GM19099 (cell line): ENCODE data around the gene NSMF.

Experiments
- POLR2A ChIP-seq: IDR thresholded peaks from 3 replicates; pipeline ENCODE4 v1.6.1; 2011; ENCODE audit warnings: low read depth; ENCODE audit not compliant: insufficient read length; ENCODE audit errors: extremely low read depth

NSMF gene

DNA sequence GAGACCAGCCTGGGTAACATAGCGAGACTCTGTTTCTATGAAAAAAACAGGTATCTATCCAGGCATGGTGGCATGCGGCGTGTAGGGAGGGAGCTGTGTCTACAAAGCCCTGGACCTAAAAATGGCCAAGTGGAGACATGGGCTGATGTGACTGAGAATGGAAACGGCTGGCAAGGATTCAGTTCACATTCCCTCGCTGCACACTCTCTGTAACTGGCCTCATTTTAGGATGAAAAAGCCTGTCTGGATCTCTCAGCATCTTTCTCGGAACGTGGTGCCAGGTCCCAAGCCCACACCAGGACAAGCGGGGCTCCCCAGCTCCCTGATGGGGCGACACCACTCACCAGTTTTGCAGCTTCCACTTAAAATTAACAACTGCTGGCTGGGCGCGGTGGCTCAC is 49.6 kb downstream of the NSMF start:
- TF ChIP-seq POLR2A = no peak

DNA sequence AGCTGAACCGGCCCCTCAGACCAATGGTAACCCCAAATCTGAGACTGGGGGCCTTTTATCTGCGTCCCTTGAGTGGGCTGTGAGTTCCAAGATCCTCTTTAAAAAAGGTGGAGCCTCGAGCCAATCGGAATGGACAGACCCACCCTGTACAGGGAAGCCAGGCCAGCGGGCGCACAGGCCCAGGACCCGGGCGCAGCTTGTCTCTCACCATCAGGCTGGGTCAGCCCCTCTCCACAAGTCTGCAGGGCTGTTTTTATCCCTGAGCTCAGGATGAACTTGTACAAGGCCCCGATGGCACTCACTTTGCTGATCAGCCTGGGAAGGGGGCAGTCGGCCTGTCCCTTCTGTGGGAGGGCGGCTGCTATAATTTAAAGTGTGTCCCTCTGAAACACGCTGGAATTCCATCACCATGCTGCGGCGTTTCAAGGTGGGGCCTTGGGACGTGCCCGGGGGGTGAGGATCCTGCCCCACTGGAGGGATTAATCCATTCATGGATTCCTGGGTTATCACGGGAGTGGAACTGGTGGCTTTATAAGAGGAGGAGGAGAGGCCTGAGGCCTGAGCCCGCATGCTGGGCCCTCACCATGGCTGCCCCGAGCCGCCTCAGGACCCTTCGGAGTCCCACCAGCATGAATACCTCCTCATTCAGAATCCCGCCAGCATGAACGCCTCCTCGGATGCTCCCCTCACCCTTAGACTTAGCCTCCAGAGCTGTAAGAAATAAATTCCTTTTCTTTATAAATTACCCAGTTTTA is 50.3 kb downstream of the NSMF start:
- TF ChIP-seq POLR2A = no peak

DNA sequence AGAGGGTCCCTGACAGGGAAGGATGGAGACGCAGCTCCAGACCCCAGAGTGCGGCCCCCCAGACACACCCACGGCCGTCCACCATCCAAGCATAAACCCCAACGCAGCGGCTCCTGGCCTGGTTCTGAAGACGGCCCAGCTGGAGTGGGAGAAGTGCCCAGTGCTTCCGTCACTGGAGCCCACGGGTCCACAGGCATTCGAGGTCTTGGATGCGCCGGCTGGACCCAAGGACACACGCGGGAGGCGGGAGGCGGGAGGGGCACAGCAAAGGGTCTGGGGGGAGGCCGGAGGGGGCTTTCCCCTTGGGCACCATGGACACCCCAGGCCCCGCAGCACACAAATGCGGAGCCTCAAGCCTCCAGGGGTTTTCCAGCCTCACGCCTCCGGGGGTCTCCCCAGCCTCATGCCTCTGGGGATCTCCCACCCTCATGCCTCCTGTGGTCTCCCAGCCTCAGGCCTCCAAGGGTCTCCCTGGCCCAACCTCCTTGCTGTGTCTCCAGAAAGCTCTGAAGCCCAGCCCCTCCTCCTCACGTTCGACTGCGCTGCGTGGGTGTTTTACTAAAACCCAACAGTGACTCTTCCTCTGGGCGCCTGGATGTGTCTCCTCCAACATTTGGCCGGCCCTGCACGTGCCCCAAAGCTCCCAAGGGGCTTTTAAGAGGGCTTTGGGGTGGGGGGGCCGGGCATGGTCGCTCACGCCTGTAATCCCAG is 51.4 kb downstream of the NSMF start:
- no peak for TF ChIP-seq POLR2A

DNA sequence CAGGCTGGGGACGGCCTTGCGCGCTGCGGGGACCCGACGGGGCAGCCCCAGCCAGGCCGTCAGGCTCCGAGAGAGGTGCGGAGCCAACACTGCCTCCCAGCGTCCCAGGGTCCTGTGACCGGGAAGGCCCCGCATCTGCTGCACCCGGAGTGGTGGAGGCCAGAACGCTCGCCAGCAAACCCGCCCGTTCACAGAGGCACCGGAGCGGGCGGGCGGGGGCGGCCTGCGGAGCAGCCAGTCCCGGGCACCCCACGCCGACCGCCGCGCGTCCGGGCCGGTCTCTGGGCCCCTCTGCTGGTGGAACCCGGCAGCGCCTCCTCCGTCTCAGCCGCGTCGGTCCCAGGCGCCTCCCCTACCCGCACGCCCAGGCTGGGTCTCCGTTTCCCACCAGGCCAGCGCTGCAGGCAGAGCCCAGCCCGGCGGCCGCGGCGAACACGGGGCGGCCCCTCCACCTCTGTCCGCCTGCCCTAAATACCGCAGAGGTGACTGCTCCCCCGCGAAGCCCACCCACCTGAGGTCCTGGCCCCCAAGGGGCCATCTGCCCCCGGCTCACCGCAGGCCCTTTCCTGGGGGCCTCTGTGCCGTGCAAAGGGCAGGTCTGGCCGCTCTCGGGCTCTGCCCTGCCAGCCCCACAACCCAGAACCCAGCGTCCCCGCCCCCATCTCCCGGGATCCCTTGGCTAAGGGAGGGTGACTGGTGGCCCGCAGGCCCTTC is 52.1 kb downstream of the NSMF start:
- TF ChIP-seq POLR2A = no peak

DNA sequence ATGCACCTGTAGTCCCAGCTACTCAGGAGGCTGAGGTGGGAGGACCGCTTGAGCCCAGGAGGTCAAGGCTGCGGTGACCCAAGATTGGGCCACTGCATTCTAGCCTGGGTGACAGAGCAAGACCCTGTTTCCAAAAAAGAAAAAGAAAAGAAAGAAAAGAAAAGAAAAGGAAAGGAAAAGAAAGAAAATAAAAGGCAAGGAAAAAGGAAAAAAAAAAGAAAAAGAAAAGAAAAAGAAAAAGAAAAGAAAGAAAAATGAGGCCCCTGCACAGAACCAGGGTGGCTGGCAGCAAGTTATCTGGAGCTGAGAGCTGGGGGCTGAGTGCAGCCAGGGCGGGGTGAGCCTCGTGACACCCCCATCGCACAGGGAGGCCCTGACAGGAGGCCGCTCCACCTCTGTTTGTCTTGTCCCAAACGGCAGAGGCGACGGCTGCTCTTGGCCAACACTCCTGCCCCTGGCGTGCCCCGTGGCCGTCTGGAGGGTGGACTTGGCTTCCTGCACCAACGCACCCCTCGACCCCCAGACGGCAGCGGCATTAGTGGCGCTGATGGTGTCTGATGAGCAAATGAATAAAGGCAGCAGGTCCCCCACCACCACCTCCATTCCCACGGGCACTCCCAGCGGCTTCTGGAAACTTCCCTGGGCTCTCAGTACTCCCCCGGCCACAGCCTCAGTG is 52.9 kb downstream of the NSMF start:
- no peak for TF ChIP-seq POLR2A

DNA sequence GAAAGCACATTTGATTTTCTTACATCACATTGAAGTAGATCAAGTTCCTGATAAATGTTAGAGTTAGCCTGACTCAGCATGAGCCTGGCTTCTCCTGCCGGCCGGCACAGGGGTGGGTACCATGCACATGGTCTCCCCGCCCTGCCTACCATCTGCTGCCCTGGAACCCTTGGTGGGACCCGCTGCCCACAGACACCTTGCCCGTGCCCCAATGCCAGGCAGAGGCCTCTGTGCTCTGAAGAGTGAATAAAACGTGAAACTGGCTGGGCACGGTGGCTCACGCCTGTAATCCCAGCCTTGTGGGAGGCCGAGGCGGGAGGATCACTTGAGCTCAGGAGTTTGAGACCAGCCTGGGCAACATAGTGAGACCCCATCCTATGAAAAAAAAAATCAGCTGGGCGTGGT is 53.5 kb downstream of the NSMF start:
- TF ChIP-seq POLR2A = no peak

DNA sequence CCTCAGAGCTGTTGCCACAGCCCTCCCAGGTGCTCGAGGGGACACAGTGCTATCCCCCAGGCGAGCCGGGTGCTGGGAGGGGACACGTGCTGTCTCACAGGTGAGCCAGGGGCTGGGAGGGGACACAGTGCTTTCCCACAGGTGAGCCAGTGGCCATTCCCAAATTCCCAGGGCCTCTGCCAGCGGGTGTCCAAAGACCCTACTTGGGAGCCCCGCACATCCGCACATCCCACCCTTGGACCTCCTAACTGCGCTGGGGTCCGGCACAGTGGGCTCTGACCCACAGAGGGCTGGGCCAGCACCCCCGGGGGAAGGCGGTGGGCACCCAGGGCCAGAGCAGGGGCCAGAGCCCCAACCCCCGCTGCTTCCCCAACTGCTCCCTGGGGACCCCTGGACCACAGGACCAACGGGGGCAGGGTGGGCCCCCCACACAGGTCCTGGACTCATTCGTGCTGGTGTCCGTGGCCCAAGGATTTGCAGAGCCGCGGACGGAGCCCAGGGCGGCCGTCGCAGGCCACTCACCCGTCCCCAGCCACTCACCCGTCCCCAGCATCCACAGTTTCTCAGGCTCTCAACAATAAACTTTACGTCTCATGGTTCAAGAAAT is 54.1 kb downstream of the NSMF start:
- no peak for TF ChIP-seq POLR2A

DNA sequence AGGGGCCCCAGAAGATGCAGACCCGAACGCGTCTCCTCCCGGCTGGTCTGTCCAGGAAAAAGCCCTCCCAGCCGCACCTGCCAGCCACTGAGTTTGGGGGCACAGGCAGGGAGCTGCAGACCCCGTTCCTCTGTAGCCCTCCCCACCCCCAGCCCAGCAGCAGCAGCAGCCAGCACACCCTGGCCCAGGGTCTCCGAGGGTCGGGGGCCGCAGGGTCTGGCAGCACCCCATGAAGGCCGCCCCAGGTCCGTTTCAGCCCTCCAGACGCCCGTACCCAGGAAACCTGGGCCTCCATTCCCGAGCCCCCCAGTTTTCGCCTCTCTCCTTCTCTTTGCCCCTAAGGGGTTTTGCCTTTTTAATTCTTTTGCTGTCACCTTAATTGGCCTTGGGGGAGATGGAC is 55.9 kb downstream of the NSMF start:
- no peak for TF ChIP-seq POLR2A

DNA sequence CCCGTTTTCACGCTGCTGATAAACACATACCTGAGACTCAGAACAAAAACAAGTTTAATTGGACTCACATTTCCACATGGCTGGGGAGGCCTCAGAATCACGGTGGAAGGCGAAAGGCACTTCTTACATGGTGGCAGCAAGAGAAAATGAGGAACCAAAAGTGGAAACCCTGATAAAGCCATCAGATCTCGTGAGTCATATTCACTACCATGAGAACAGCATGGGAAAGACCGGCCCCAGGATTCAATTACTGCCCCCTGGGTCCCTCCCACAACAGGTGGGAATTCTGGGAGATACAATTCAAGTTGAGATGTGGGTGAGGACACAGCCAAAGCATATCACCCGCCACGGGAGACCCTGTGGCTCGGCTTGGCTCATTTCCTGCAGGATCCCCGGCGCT is 56.4 kb downstream of the NSMF start:
- TF ChIP-seq POLR2A = no peak

DNA sequence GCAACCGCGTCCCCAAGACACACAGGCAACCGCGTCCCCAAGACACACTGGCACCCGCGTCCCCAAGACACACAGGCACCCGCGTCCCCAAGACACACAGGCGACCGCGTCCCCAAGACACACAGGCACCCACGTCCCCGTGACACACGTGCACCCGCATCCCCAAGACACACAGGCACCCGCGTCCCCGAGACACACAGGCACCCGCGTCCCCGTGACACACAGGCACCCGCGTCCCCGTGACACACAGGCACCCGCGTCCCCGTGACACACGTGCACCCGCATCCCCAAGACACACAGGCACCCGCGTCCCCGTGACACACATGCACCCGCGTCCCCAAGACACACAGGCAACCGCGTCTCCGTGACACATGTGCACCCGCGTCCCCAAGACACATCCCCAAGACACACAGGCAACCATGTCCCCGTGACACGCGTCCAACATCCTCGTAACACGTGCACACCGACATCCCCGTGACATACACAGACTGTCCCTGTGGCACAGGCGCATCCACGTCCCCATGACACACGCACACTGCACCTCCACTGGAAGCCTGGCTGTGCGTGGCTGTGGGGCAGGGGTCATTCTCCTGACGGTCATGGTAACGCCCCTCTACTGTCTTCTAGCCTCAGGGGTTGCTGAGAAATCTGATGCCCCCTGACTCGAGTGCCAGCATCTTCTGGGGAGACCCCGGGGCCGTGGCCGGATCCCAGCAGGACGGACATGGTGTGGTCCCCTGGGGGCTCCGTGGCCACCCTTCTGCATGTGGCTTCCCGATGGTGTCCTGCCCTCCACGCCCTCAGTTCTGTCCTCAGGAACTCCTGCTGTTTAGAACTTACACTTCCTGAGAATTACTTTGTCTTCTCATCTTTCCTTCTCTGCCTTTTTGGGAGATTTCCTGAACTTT is 60.3 kb downstream of the NSMF start:
- TF ChIP-seq POLR2A = no peak

DNA sequence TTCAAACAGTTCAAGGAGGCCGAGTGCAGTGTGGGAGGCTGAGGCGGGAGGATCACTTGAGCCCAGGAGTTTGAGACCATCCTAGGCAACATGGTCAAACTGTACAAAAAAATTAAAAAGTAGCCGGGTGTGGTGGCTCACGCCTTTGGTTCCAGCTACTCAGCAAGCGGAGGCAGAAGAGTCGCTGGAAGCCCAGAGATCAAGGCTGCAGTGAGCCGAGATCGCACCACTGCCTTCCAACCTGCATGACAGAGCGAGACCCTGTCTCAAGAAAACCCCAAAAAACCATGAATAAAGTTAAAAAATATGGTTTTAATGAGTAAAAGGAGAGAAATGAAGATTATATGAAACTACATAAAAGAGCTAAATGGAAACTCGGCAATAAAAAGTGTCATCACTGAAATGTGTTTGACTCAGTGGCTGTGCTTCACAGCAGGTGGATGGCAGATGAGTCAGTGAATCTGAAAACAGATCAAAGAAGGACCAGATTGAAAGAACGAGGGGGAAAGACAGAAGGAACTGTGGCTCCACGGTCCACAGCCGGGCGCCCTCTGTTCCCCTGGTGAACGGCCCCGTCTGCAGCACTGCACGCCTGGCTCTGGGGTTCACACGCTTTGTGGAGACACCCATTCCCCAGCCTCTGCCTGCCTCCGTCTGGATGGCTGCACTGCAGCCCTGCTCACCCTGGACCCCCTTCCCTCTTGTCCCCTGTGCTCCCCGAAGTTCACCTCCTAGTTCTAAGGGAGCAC is 61.3 kb downstream of the NSMF start:
- TF ChIP-seq POLR2A = no peak
